GM18909 (cell line): ENCODE data around the gene SLC25A28.

Experiments
- ATAC-seq: cut with Tn5 transposase; IDR thresholded peaks from one replicate; pipeline ENCODE4 v1.9.1; 2021; ENCODE audit warnings: mild to moderate bottlenecking; ENCODE audit not compliant: unreplicated experiment, poor library complexity

The SLC25A28 gene

DNA sequence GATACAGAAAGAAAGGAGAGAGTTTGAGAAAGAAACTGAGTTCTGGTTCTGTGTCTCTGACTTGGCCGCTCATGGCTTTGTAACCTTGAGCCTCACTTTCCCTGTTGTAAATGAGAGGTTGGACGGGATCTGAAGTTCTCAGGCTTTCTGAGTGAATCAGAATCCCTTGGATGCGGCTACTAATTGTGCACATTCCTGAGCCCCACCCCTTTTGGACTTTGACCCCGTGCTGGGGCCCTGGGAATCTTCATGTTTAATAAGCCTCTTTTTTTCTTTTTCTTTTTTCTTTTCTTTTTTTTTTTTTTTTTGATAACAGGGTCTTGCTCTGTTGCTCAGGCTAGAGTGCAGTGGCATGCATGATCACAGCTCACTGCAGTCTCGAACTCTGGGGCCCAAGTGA lies 26.9 kb downstream of the SLC25A28 start:
- ATAC-seq = no peak

DNA sequence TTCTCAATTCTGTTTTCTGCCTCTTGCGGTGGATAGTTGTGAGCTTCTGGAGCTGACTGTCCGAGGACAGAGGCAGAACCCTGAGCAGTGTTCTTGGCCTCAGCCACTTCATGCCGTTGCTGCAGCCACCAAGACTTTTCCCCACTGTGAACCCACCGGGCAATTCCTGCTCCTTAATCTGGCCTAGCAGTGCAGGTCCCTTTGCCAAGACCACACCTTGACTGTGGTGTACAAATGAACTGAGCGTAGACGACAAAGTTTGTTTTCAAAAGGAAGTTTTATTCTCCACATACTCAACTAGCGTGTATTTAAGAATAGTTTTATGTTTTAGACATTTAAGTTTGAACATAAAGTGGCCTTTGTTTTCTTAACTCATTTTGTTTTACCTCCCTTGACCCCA lies 29.4 kb downstream of the SLC25A28 start:
- ATAC-seq = no peak

DNA sequence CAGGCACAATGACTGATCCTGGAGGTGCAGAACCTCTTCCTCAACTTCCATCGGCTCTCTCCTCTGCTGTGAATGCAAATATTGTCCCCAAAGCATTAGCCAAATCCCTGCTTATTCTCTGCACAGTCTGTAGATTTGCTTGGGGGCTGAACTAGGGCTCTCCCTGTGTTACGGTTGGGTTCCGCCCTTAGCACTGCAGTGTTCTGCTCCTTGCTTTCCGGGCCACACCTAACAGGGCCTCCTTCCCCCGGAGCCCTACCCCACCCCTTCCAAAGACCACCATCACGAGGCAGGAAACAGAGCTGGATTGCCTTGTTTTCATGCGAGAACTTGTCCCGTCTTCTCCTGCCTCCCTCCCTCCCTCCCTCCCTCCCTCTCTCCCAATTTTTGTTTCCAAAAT lies 36.6 kb downstream of the SLC25A28 start:
- ATAC-seq = no peak

DNA sequence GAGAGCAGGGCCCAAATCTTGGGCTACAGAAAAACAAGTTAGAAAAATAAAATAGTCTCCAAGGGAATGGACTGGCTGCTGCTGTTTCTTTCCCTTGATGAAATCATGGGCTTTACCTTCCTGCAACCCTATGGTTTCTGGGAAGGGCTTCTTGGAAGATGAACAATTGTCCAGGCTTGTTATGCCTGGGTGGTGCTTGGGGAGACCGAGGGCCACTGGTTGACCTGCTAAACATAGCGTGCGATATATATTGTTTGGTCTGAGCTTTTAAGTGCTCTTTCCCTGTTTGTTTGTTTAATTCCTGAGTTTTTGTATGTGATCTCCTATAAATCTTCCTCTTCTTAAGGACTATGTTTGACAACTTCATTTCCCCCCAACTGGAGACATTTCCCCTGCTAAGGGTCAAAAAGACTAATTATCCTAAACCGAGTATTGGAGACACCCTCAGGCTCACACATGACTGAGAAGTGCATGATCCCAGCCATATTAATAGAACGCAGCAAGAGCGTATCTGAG lies 37.9 kb downstream of the SLC25A28 start:
- ATAC-seq = no peak

DNA sequence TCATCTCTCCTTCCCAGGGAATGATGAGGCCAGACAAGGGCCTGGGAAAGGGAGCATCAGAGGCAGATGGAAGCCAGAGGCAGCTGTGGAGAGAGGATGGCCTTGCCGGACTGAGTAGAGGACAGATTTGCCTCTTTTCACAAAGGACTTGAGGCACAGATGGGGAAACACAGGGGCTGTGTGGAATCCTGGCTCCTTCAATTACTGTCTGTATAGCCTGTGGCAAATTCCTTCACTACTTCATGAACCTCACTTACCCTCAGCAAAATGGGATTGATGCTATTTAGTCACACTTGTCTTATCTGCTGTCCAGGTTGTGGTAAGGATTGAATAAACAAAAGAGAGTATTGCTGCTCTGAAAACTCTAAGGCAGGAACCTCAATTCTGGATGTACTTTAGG lies 40.3 kb downstream of the SLC25A28 start:
- ATAC-seq = no peak

DNA sequence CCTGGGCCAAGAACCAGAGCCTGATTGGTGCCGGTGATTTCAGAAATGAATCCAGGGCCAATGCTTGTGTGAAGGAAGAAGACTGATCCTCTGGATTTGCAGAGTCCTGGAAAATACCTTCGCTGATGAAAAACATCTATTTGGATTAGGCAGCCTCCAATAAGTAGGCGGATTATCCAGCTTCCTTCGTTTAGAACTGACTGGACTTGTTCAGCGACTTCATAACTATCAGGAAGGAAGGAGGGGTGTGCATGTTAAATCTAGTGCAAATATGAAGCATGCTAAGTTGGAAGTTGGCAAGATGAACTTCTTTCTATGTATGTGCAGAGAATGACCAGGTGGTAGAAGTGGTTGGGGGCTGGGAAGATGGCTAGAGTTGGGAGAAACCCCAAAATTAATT lies 46.4 kb downstream of the SLC25A28 start:
- no peak for ATAC-seq

DNA sequence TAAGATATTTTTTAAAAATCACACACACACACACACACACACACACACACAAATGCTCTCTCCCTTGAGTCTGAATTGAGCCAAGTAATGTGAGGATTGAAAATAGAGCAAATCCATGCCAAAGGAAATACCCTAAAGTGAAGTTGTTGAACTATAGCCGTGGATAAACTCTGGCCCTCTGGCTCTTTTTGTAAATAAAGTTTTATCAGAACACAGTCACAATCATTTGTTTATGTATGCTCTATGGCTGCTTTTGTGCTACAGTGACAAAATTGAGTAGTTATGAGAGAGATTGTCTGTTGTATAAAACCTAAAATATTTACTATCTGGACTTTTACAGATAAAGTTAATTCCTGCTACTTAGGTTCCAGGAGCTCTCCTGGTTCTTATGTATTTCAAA lies 48.4 kb downstream of the SLC25A28 start:
- ATAC-seq = no peak

DNA sequence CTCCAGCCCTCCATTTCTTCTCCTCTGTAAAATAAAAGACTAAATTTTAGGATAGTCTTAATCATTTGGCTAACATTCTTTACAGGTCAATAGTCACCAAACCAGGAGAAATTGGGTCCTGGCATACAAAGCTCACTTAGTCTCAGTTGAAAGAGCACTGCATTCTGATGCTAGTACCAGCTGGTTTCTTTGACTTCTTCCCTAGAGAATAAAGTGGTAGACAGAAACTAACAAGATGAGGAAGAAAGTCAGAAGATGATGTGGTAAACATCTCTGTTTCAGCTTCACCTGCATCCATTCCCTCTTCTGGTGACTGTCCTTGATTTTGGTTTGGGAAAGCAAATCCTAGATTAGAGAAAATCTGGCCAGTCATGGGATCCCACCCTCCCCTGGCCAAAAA lies 50.3 kb downstream of the SLC25A28 start:
- ATAC-seq = no peak

DNA sequence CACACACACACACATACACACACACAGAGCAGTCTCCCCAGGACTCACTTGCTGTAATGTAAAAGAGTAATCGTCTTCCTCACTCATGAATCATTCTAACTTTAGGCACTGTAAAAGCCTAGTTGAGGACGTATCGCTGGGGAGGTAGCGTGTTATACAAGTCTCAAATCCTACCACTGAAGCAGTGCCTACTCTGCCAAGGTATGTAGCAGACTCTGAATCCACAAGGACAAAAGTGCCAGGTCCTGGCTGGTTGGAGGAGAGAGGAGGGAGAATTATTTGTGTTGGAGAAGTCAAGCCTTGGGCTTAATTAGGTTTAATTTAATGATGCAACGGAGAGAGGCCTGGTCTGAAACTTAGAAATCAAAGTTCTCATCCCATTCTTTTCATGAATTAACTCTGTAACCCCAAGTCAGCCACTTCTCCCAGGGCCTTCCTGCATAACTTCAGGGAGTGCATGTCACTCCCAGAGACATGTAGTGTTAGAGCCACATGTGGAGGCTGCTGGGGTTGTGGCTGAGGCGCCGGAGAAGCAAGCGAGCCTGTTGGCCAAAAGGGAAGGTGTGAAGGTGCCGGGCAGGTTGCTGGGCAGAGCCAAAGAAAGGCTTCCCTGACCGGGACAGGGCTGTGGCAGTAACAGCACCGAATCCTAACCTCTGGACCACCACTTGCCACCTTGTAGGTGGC lies 50.8 kb downstream of the SLC25A28 start:
- ATAC-seq = no peak

DNA sequence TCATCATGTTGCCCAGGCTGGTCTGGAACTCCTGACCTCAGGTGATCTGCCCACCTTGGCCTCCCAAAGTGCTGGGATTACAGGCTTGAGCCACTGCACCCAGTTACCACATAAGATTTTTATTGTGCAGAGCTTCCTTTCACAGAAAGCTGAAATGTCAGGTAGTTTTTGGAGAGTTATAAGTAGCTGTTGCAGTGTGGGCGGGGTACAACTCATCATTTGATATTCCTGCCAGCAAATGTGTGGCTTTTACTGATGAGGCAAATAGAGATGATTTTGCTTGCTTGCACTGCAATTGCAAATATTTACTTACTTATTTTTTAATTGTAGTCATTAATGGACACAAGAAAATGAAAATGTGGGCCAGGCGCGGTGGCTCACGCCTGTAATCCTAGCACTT lies 55.1 kb downstream of the SLC25A28 start:
- ATAC-seq = no peak

DNA sequence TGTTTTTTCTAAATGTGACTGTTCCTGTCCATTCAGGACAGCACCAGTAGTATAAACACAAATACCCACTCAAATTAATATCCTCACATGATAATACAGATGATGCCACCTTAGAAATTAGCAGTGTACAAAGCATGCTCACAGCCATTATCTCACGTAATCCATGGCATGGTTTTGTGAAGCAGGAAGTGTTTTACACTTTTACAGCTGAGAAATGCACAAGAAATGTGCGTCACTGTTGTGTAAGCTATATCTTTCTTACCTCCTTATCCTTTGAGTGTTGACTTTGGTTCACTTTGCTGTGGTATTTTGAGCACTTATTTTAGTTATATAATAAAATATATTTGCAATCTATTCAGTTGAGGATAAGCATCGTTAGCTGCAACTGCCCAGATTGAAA lies 55.9 kb downstream of the SLC25A28 start:
- ATAC-seq = no peak

DNA sequence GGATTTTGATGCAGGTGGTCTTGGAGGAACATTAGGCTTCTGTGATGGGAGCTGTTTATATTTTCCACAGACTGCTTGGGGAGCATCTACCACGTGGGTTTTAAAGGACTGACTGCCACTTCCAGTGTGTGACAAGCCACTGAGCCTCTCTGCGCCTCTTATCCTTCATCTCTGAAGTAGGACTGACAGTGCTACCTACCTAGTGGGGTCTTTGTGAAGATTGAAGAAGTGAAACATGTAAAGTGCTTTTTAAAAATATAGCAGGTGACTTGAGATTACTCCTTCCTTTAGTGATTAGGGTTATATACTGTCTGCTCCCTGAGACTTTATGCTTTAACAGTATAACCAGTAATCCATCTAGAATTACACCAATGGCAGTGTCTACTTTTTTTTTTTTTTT lies 57.6 kb downstream of the SLC25A28 start:
- no peak for ATAC-seq
